ENCODE results near the gene CIROP. TPM values are rescaled to one million over a fixed set of nuclear protein-coding genes. Genes with fewer than 3 reads are reported as not detected.

CIROP gene
- total and polyA plus RNA-seq, 4 donors, result not detected

- Histone ChIP-seq H3K27me3 (ENCODE audit: control insufficient read depth in 4 of 4, insufficient read depth in 4 of 4, low read length in 3 of 4) (no peaks in the 10 kb centered on the region), H3K9ac (ENCODE audit: low read depth in 1 of 2, low read length in 2 of 2) (no peak overlapping the region), H3K4me3 (ENCODE audit: low read depth in 1 of 3, low read length in 3 of 3) (no peak overlapping the region), H3K36me3 (ENCODE audit: control insufficient read depth in 4 of 4, insufficient read depth in 3 of 4, low read depth in 1 of 4, low read length in 3 of 4) (no peaks in the 10 kb centered on the region), H3K4me1 (ENCODE audit: control insufficient read depth in 4 of 4, insufficient read depth in 4 of 4, low read length in 3 of 4) (no peaks in the 10 kb centered on the region), H3K27ac (ENCODE audit: low read depth in 1 of 2, low read length in 2 of 2) (no peak overlapping the region), H3K9me3 (ENCODE audit: control insufficient read depth in 4 of 4, low read length in 3 of 4) (no peaks in the 10 kb centered on the region)
- no peak for DNase-seq (ENCODE audit: low spot score)
- 90% methylated on average over 4 of the region's 4 CpGs for WGBS
- TF ChIP-seq EGR1 (IDR thresholded peaks at IDR 0.05; ENCODE audit: low read depth in 2 of 2) (no peak), FOXA2 (IDR thresholded peaks at IDR 0.05) (no peak), REST (IDR thresholded peaks at IDR 0.05) (no peak), ZBTB33 (IDR thresholded peaks at IDR 0.05) (no peak), CTCF (IDR thresholded peaks at IDR 0.05; ENCODE audit: low read depth, low read length, missing input control) (no peak), FOXA1 (IDR thresholded peaks at IDR 0.05) (no peak), RXRA (IDR thresholded peaks at IDR 0.05) (no peak), JUND (IDR thresholded peaks at IDR 0.05) (no peak), SP1 (IDR thresholded peaks at IDR 0.05) (no peak), GABPA (IDR thresholded peaks at IDR 0.05 in 1 of 2, conservative IDR thresholded peaks at IDR 0.05 in 1 of 2) (no peak), ATF3 (IDR thresholded peaks at IDR 0.05) (no peak), MAX (IDR thresholded peaks at IDR 0.05) (no peak), YY1 (IDR thresholded peaks at IDR 0.05) (no peak), HNF4G (IDR thresholded peaks at IDR 0.05) (no peak), TAF1 (conservative IDR thresholded peaks at IDR 0.05) (no peak), HNF4A (conservative IDR thresholded peaks at IDR 0.05) (no peak), NR2F2 (IDR thresholded peaks at IDR 0.05) (no peak), RAD21 (IDR thresholded peaks at IDR 0.05) (no peak)
Measured at GRCh38 chr14:23146980-23147379, 42.2 kb upstream of the CIROP start.
